ENCODE measurements around the gene ATL2. TPM values are rescaled to one million over a fixed set of nuclear protein-coding genes. Genes with fewer than 3 reads are reported as not detected.

ATL2 gene
- total RNA-seq, 1 experiment from 2014 or later: 66.7 TPM

DNA sequence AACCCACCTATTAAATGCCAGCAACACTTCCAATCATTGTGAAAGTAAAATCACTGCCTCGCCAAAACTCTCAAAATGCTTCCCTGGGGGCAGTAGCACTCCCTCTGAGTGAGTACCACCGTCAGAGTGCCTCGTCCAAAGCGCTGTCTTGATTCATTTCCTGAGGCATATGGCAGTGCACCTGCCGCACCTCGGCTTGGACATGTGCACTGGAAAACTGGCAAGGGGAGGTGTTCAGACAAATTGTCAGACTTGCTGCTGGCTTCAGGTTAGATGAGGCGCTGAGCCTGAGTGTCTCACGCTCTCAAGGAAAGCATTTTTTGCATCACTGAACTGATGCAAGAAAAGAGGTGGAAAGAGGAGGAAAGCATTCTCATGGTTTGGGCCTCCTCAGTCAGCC, 132.8 kb downstream of the ATL2 start:
- H3K27me3 Mint-ChIP-seq (ENCODE audit: low read depth): peaks cover 3% of the 10 kb centered on the region
- no peak for DNase-seq
- H3K79me1 ChIP-seq (ENCODE audit: insufficient read depth, low read depth, low read length, poor library complexity, severe bottlenecking): no peaks in the 10 kb centered on the region
- H2BK20ac ChIP-seq (ENCODE audit: low read depth, low read length, poor library complexity, severe bottlenecking): no peak overlapping the region
- H3K79me2 ChIP-seq (ENCODE audit: insufficient read depth, low read length): no peaks in the 10 kb centered on the region
- no peak overlapping the region for H3K9ac ChIP-seq (ENCODE audit: extremely low read depth, insufficient read length, low read length)
- H2BK5ac ChIP-seq (ENCODE audit: insufficient read length, low read length): no peak overlapping the region
- H3K14ac ChIP-seq (ENCODE audit: insufficient read depth, low read length): no peak overlapping the region
- no peak overlapping the region for H4K8ac ChIP-seq (replicated peaks; ENCODE audit: insufficient read length, low read depth, low read length)
- H3K23ac ChIP-seq (ENCODE audit: insufficient read length, low read depth, low read length): no peak overlapping the region
- no CpG with 5 or more reads among the region's 8 CpGs for WGBS (ENCODE audit: extremely low coverage, insufficient read length, low lambda C conversion rate)
- H3K4me1 Mint-ChIP-seq: peaks cover 8 to 10% of the 10 kb centered on the region in 2 experiments; a peak in 2 of 4 replicates
- H3K27me3 ChIP-seq (ENCODE audit: insufficient read depth, low read length): no peaks in the 10 kb centered on the region
- no peak overlapping the region for H4K91ac ChIP-seq (ENCODE audit: insufficient read length, low read depth, low read length)
- H3K23me2 ChIP-seq (ENCODE audit: insufficient read length, low read depth, low read length, poor library complexity, severe bottlenecking): no peaks in the 10 kb centered on the region
- H2AFZ ChIP-seq (ENCODE audit: low read length): no peak overlapping the region
- H3K56ac ChIP-seq (ENCODE audit: insufficient read length, low read depth, low read length): no peak overlapping the region
- H3T11ph ChIP-seq (ENCODE audit: low read length): no peak overlapping the region
- H4K5ac ChIP-seq (ENCODE audit: insufficient read length, low read depth, low read length): no peak overlapping the region
- H2BK120ac ChIP-seq (ENCODE audit: low read depth, low read length, poor library complexity, severe bottlenecking): no peak overlapping the region
- H3K4ac ChIP-seq (ENCODE audit: low read depth, low read length): no peak overlapping the region
- H3K18ac ChIP-seq (ENCODE audit: insufficient read length, low read depth, low read length): no peak overlapping the region
- no peak overlapping the region for H3K27ac Mint-ChIP-seq
- H3K4me2 ChIP-seq (ENCODE audit: insufficient read depth, insufficient read length, low read length): no peak overlapping the region
- H3K36me3 Mint-ChIP-seq (ENCODE audit: insufficient read depth in 1 of 3, low read depth in 3 of 3): no peaks in the 10 kb centered on the region; a peak in 1 of 7 replicates
- H2AK5ac ChIP-seq (ENCODE audit: insufficient read length, low read length): no peak overlapping the region
- H2BK12ac ChIP-seq (ENCODE audit: insufficient read length, low read depth, low read length): no peak overlapping the region
- no peak overlapping the region for H2BK15ac ChIP-seq (ENCODE audit: low read depth, low read length)
- TF ChIP-seq, protein P1, sequence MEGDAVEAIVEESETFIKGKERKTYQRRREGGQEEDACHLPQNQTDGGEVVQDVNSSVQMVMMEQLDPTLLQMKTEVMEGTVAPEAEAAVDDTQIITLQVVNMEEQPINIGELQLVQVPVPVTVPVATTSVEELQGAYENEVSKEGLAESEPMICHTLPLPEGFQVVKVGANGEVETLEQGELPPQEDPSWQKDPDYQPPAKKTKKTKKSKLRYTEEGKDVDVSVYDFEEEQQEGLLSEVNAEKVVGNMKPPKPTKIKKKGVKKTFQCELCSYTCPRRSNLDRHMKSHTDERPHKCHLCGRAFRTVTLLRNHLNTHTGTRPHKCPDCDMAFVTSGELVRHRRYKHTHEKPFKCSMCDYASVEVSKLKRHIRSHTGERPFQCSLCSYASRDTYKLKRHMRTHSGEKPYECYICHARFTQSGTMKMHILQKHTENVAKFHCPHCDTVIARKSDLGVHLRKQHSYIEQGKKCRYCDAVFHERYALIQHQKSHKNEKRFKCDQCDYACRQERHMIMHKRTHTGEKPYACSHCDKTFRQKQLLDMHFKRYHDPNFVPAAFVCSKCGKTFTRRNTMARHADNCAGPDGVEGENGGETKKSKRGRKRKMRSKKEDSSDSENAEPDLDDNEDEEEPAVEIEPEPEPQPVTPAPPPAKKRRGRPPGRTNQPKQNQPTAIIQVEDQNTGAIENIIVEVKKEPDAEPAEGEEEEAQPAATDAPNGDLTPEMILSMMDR (conservative IDR thresholded peaks at IDR 0.05): no peak
- no peaks in the 10 kb centered on the region; a peak in 1 of 5 replicates for H3K9me3 Mint-ChIP-seq
- no peak overlapping the region for H3K27ac ChIP-seq (ENCODE audit: insufficient read length, low read depth, low read length)
- no peak overlapping the region; a peak in 1 of 5 replicates for H3K4me3 Mint-ChIP-seq
- H4K20me1 ChIP-seq (ENCODE audit: control insufficient read depth, insufficient read depth, insufficient read length): no peaks in the 10 kb centered on the region
- H3K9me3 ChIP-seq (ENCODE audit: control insufficient read depth, low read depth, low read length): no peaks in the 10 kb centered on the region
- no peaks in the 10 kb centered on the region for H3K4me1 ChIP-seq (ENCODE audit: insufficient read depth, low read length)

Other genes starting within 250 kb of the ATL2 start
- 50.7 and 52.3 TPM in 2 replicates for gene HNRNPLL, start 225.7 kb upstream of the ATL2 start, total RNA-seq (2021)

Measured in H9 (cell line).